ENCODE data around the gene SSU72. TPM values are rescaled to one million over a fixed set of nuclear protein-coding genes. Genes with fewer than 3 reads are reported as not detected.
A peak's percentile ranks its signal among the peaks of the same experiment; 100 is the strongest.

SSU72 gene
- total RNA-seq, 1 donor from 2014 or later: 118 TPM

DNA sequence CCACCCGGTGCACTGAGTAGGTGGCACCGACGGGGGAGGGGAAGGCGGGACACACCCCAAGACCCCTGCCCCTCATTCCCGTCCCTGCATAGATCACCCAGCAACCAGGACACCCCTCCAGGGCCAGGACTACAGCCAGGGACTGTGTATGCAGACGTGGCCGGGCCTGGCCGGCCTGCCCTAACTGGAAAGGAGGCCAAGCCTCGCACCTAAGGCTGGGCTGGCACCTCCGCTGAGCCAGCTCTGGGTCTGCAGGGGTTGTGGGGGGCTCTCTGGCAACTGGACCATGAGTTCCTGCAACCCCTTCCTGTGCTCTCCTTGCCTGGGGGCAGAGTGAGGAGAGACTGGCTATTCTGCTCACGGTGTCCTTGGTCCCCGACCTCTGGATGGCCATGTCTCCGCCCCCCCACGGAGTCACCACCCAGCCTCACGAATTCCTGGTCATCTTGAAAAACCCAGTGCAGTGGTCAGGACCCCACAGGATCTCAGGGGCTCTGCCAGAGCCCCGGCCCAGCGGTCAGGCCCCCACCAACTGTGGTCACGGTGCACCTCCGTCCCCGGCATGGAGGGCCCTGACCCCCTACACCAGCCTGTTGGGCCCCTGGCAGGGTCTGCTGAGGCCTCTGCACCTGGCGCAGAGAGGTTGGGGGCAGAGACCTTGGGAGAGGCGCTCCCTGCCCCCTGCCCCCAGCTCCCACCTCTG, 26.3 kb upstream of the SSU72 start:
- H3K27me3 Mint-ChIP-seq: peaks cover 47% of the 10 kb centered on the region
- H3K27ac Mint-ChIP-seq: no peak overlapping the region
- peaks cover 3% of the 10 kb centered on the region for H3K4me1 Mint-ChIP-seq (ENCODE audit: low read depth)
- no peaks in the 10 kb centered on the region for H3K36me3 Mint-ChIP-seq (ENCODE audit: insufficient read depth)
- TF ChIP-seq CTCF (IDR thresholded peaks at IDR 0.05; ENCODE audit: unreplicated experiment): no peak
- no peak for DNase-seq (ENCODE audit: low spot score, unreplicated experiment)
- peak overlapping the region; percentile 55 for H3K4me3 Mint-ChIP-seq (ENCODE audit: low read depth)
- no peaks in the 10 kb centered on the region for H3K9me3 Mint-ChIP-seq (ENCODE audit: low read depth)

GRCh38 chr1:1599935-1600860, 25.5 kb upstream of the SSU72 start, which contains the start of gene FNDC10:
FNDC10 (minus strand) TSS chr1:1600135; CDS start chr1:1600015, 120 bp downstream.
- Mint-ChIP-seq H3K4me1 (ENCODE audit: low read depth) (peaks cover 3% of the 10 kb centered on the region), H3K9me3 (ENCODE audit: low read depth) (no peaks in the 10 kb centered on the region), H3K4me3 (ENCODE audit: low read depth) (peak within 1 kb of the TSS; percentile 72), H3K27ac (peak within 1 kb of the TSS; percentile 85), H3K27me3 (peaks cover 47% of the 10 kb centered on the region), H3K36me3 (ENCODE audit: insufficient read depth) (no peaks in the 10 kb centered on the region)
- DNase-seq (ENCODE audit: low spot score, unreplicated experiment): no peak
- TF ChIP-seq CTCF (IDR thresholded peaks at IDR 0.05; ENCODE audit: unreplicated experiment): no peak

DNA sequence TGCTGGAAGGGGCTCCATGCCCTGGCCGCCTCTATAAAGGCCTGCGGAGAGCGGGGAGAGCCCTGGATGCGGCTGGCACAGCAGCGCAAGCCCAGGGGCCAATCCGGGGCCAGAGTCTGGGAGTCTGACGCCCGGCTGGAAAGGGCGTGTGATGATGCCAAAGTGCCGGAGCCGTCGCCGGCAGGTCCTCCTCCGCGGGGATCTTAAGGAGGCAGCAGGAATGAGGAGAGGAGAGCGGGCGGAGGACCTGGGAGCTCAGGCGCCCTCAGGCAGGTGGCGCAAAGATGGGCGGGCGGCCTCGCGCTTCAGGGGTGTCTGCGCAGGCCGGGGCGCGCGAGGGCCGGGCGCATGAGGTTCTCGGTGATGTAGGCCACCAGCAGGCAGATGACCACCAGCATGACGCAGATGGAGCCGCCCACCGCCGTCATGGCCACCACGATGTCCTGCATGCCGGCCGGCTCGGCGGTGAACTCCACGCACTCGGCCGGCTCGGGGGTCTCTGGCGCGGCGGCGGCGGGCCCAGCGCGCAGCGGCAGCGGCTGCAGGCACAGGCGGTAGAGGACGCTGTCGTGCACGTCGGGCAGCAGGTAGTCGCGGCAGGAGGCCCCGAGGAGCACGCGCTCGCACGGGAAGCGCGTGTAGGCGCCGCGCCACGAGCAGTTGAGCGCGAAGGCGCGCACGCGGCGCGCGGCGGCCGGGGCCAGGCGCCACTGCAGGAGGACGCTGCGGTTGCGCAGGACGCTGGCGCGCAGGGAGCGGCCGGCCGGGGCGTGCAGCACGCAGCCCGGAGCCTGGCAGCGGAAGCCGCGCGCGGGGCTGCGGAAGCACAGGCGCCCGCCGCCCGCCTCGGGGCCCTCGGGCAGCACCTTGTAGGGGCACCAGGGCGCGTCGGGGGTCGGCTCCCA, 24.6 kb upstream of the SSU72 start:
- H3K9me3 Mint-ChIP-seq (ENCODE audit: low read depth): no peaks in the 10 kb centered on the region
- peak overlapping the region; percentile 72 for H3K4me3 Mint-ChIP-seq (ENCODE audit: low read depth)
- H3K27ac Mint-ChIP-seq: peak overlapping the region; percentile 85
- peaks cover 3% of the 10 kb centered on the region for H3K4me1 Mint-ChIP-seq (ENCODE audit: low read depth)
- peak; percentile 33 for TF ChIP-seq CTCF (IDR thresholded peaks at IDR 0.05; ENCODE audit: unreplicated experiment)
- peaks cover 43% of the 10 kb centered on the region for H3K27me3 Mint-ChIP-seq
- no peak for DNase-seq (ENCODE audit: low spot score, unreplicated experiment)
- no peaks in the 10 kb centered on the region for H3K36me3 Mint-ChIP-seq (ENCODE audit: insufficient read depth)

GRCh38 chr1:1598720-1599029, 24.0 kb upstream of the SSU72 start:
- peak overlapping the region; percentile 85 for H3K27ac Mint-ChIP-seq
- H3K27me3 Mint-ChIP-seq: peaks cover 39% of the 10 kb centered on the region
- no peak for DNase-seq (ENCODE audit: low spot score, unreplicated experiment)
- H3K4me3 Mint-ChIP-seq (ENCODE audit: low read depth): peak overlapping the region; percentile 72
- H3K9me3 Mint-ChIP-seq (ENCODE audit: low read depth): no peaks in the 10 kb centered on the region
- no peaks in the 10 kb centered on the region for H3K36me3 Mint-ChIP-seq (ENCODE audit: insufficient read depth)
- H3K4me1 Mint-ChIP-seq (ENCODE audit: low read depth): peaks cover 3% of the 10 kb centered on the region
- no peak for TF ChIP-seq CTCF (IDR thresholded peaks at IDR 0.05; ENCODE audit: unreplicated experiment)

Measured in progenitor cell of endocrine pancreas (in vitro differentiated cells).